Measurements from ENCODE around the gene TRAF4.

DNA sequence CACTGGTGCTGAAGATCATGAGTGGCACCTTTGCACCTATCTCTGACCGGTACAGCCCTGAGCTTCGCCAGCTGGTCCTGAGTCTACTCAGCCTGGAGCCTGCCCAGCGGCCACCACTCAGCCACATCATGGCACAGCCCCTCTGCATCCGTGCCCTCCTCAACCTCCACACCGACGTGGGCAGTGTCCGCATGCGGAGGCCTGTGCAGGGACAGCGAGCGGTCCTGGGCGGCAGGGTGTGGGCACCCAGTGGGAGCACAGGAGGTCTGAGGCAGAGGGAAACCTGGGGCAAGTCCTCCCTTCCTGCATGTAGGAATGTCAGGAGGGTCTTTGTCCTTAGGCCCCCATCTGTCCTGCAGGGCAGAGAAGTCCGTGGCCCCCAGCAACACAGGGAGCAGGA lies 6.5 kb upstream of the TRAF4 start:
- no peak for TF ChIP-seq POLR2AphosphoS5 (IDR thresholded peaks at IDR 0.05)
- TF ChIP-seq POLR2A (IDR thresholded peaks at IDR 0.05), result no peak

All from suprapubic skin (tissue), 4 donors.